NB4 (cell line): ENCODE data around the gene AGL.
A peak's percentile ranks its signal among the peaks of the same experiment; 100 is the strongest.

Source experiments
- DNase-seq: peaks from one replicate; pipeline ENCODE4 v3.0.0; 2010; ENCODE audit warnings: low read depth
- H3K4me3 ChIP-seq: one replicate; pipeline ENCODE4 v1.5.1; 2011; ENCODE audit warnings: mild to moderate bottlenecking, low read depth, low read length, moderate library complexity
- MAX ChIP-seq: IDR thresholded peaks from 2 replicates; pipeline ENCODE4 v1.6.1; 2011; ENCODE audit warnings: low read depth, low read length
- MYC ChIP-seq: IDR thresholded peaks from 2 replicates; pipeline ENCODE4 v1.6.1; 2011; ENCODE audit warnings: low read depth, low read length
- POLR2A ChIP-seq: IDR thresholded peaks from 2 replicates; pipeline ENCODE4 v1.6.1; 2011; ENCODE audit warnings: mild to moderate bottlenecking; ENCODE audit not compliant: insufficient read length; ENCODE audit errors: extremely low read depth
- TF ChIP-seq, protein P1 (sequence below): IDR thresholded peaks from one replicate; pipeline ENCODE4 v1.5.1; 2012; ENCODE audit warnings: low read depth, low read length

AGL gene

DNA sequence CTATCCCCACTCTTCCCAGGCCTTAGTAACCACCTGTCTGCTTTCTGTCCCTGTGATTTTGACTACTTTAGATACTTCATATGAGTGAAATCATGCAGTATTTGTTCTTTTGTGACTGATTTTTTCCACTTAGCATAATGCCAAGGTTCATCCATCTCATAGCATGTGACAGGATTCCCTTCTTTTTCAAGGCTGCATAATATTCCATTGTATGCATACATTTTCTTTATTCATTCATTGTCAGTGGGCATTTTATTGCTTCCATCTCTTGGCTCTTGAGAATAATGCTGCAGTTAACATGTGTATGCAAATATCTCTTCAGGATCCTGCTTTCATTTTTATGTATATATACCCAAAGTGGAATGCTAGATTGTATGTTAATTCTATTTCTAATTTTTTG is 56.4 kb downstream of the AGL start:
- no peak for DNase-seq
- TF ChIP-seq POLR2A (no peak), MYC (no peak)
- TF ChIP-seq, protein P1, sequence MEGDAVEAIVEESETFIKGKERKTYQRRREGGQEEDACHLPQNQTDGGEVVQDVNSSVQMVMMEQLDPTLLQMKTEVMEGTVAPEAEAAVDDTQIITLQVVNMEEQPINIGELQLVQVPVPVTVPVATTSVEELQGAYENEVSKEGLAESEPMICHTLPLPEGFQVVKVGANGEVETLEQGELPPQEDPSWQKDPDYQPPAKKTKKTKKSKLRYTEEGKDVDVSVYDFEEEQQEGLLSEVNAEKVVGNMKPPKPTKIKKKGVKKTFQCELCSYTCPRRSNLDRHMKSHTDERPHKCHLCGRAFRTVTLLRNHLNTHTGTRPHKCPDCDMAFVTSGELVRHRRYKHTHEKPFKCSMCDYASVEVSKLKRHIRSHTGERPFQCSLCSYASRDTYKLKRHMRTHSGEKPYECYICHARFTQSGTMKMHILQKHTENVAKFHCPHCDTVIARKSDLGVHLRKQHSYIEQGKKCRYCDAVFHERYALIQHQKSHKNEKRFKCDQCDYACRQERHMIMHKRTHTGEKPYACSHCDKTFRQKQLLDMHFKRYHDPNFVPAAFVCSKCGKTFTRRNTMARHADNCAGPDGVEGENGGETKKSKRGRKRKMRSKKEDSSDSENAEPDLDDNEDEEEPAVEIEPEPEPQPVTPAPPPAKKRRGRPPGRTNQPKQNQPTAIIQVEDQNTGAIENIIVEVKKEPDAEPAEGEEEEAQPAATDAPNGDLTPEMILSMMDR: no peak
- no peak overlapping the region for H3K4me3 ChIP-seq

- DNase-seq: no peak
- TF ChIP-seq MYC (no peak), MAX (no peak), POLR2A (no peak)
- TF ChIP-seq, protein P1: no peak
- no peak overlapping the region for H3K4me3 ChIP-seq
These were observed 67.1 kb downstream of the AGL start for GRCh38 chr1:99917214-99917613.

- peak; percentile 20 for DNase-seq
- H3K4me3 ChIP-seq: no peak overlapping the region
- TF ChIP-seq MYC (no peak), POLR2A (no peak), MAX (no peak)
- TF ChIP-seq, protein P1: no peak
These were observed 69.1 kb downstream of the AGL start for GRCh38 chr1:99919220-99919619.

GRCh38 chr1:99934801-99935200 is 84.6 kb downstream of the AGL start:
- no peak overlapping the region for H3K4me3 ChIP-seq
- no peak for DNase-seq
- no peak for TF ChIP-seq MAX
- no peak for TF ChIP-seq MYC
- TF ChIP-seq, protein P1: no peak
- TF ChIP-seq POLR2A: no peak

DNA sequence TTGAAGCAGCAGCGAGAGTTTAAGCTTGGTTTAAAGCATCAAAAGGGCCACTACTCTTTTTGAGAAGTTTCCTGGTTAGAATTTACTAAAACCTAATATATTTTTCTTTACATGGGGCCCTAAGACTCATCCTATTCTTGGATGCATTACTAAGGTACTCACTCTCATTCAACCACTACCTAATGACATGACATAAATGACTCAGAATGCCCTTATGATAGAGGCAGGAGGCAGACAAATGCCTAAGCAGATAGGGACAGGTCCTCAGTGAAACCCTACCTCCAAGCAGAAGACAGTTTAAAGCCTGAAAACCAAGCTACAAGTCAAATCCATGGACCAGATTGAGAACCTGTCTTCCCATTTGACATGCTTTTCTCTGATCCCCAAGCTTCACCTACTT is 85.4 kb downstream of the AGL start:
- no peak overlapping the region for H3K4me3 ChIP-seq
- no peak for TF ChIP-seq POLR2A
- no peak for TF ChIP-seq MYC
- no peak for DNase-seq

DNA sequence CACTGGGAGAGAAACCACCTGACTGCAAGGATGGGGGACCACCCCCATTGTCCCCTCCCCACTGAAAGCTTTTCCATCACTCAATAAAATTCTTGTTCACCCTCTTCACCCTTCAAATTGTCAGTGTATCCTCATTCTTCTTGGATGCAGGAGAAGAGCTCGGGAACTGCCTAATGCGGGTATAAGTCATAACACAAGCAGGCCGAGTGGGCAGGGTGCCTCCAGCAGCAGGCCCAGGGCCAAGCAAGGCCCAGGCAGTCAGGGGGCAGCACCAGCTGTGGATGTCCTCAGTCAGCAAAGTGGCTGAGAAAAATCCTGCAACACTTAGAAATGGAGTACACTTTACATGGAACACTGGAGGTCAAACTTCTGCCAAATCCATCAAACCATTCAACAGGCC is 85.9 kb downstream of the AGL start:
- no peak for TF ChIP-seq MYC
- TF ChIP-seq MAX: no peak
- TF ChIP-seq, protein P1: no peak
- TF ChIP-seq POLR2A: no peak
- H3K4me3 ChIP-seq: no peak overlapping the region

More for the DNA sequence above, 85.9 kb downstream of the AGL start:
- DNase-seq: no peak
